ENCODE data around the gene INSIG1. TPM values are rescaled to one million over a fixed set of nuclear protein-coding genes. Genes with fewer than 3 reads are reported as not detected.

INSIG1 gene
- total RNA-seq, 1 experiment from 2014 or later, result 108 TPM

DNA sequence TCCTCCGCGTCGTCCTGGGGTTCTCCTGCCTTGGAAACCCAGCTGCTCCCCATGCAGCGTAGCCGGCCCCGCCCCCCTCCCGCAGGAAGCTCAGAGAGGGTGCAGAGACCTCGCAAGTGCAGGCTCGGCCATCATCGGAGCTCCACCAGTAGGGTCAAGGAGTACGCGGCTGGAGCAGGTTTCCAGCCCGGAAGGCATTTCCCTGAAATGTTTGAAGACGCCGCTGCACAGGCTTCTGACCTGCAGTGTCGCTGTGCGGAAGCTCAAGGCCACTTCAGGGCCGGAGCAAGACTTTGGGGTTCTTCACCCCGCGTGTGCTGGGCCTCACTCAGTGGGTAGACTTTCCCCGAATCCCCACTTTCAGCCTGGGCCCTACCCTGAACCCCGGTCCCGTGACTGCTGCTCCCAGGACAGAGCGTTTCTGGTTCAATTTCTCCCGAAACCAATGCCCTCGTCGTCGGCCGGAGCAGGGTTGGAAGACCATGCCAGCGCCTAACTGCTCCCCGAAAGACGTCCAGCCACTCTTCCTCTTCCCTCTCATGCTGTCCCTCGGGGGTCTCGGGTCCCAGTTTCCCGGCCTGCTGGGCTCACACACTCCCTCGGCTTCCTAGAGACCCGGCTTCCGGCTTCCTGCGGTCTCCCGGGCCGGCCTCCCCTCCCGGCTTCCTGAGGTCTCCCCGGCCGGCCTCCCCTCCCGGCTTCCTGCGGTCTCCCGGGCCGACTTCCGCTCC, 52.1 kb downstream of the INSIG1 start:
- DNase-seq (ENCODE audit: low read depth), result no peak

DNA sequence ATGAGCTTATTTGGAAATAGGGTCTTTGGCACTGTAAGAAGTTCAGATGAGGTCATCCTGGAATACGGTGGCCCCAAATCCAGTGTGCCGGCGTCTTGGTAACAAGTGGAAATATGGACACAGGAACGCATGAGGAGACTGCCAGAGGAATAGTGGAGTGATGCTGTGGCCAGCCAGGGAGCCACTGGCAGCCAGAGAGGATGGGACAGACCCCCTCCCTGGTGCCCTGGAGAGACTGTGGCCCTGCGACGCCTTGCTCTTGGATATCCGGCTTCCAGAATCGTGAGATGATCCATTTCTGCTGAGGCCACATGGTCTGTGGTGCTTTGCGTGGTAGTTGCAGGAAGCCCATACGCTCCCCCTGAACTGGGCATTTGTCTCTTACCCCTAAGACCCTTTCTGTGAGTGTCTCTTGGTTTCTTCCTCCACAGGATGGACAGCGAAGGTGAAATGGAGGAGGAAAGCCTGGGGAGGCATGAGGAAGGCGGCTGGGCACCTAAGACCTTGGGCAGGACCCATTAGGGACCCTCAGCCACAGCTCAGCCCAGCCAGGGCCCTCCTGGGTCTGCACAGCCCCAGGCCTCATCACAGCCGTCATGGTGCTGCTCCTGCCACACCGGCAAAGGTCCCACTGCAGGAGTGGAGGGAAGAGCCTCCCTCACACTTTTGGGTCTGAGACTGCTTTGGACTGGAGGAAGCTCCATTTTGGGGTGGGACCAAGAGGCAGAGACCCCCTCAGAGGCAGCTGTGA, 53.6 kb downstream of the INSIG1 start:
- DNase-seq (ENCODE audit: low read depth), result no peak

DNA sequence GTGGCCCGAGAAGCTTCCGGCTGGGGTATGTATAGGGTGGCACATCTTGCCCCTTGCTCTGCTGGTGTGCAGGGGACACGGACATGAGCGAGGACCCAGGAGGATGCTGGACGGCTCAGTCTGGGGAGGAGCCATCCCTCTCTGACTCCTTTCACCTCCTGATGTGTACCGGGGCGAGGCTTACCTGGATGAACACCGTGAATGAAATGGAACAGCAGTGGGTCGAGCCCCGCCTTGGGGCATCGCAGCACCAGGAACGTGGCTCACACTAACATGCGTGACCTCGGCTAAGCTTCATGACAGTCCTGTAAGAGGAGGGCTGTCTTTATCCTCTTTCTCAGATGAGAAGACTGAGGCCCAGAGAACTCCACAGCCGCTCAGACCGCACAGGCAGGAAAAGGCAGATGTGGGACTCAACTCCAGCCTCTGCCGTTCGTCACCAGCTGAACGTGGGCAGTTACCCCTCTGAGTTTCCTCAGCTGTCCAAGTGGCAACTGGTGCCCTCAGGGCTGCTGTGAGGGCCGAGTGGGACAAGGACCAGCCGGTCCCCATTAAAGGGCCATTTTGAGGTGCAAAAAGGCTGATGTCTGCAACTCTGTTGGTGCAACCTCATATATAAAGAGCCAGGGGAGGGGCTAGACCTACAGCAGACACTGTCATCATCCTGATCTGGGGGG, 54.5 kb downstream of the INSIG1 start:
- DNase-seq (ENCODE audit: low read depth), result no peak

DNA sequence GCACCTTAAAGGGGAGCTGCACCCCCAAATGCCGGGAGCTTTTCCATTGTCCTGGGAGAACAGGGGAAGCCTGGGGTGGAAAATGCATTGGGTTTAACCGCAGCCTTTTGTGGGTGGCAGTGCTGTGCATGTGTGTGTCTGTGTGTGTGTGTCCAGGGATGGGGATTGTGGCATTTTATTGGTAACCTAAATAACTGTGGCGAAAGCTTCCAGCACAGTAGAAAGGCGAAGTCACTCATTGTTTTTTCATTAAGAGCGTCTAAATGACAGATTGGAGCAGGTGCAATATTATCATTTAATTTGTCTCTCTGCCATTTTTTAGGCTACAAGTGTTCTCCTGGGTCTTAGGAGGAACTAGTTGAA, 55.1 kb downstream of the INSIG1 start:
- DNase-seq (ENCODE audit: low read depth), result no peak

DNA sequence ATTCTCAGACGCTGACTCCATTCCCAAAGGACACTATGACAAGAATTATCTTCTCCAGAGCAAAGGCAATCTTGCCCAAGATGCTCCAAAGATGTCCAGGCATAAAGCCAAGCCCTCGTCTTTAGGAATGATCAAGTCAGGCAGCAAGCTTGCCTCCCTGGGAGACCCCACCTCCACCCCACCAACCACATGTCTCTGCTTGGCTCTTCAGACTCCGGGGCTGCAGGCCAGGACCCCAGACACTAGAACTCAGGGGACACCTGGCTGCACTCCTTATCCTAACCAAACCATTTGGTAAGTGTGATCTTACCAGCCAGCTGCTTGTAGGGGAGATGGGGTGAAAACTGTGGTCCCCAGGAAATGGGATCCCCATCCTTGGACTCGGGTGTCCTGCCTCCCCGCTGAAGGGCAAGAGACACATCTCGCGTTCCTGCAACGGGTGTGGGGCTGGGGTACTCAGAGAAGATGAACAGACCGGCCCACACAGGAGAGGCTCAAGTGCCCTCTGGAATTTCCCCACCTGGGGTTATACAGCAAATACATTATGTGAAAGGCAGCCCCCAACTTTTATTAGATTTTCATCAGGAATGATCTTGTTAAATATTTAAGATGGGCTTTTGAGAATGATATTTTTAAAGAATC, 55.7 kb downstream of the INSIG1 start:
- no peak for DNase-seq (ENCODE audit: low read depth)

DNA sequence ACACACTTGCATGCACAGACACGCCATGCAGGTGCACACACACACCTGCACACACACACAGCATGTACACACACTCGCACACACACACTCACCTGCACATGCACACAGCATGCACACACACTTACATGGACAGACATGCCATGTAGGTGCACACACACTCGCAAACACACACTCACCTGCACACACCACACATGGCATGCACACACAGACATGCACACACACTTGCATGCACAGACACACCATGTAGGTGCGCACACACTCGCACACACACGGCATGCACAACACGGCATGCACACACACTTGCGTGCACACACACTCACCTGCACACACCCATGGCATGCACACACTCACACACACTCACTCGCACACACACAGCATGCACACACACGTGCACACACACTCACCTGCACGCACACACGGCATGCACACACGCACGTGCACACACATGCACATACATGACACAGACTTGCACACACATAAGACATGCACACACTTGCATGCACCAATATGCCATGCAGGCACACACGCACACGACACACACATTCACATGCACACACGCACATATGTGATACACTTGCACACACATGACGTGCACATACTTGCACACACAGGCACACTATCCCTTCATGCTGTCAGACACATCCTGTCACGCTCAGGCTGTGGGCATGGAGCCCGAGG, 56.8 kb downstream of the INSIG1 start:
- no peak for DNase-seq (ENCODE audit: low read depth)

DNA sequence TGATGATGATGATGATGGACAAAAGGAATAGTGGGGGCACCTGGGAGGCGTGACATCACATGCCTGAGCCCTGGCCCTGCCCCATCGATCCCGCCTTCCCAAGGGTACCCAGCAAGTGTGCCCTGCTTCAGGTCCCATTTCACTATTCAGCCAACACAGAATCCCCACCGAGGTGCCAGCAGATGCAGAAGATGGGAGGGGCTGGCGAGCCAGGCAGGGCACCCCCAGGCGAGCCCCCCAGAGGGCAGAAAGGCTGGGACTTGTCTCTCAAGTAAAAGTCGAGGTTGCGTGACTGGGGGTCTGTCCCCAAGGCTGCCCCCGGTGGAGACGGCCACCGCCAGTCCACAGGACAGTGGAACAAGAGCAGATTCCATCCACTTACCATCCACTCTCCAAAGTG, 57.5 kb downstream of the INSIG1 start:
- no peak for DNase-seq (ENCODE audit: low read depth)

DNA sequence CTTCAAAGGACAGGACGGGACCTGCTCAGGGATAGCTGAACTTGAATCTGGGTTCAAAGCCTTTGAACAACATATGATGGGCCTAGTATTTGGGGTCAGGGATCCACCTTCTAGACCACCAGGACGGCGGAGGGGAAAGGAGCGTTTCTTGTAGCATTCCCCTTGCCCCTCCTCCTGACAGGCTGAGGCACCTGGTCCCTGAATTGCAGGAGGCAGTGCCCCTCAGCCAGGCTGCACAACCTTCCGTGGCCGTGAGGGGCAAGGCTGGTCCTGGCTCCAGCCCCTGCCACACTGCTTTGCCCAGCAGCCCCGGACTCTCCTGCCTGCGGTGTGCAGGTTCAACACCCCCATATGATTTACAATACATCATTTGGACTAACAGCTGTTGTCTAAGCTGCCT, 58.1 kb downstream of the INSIG1 start:
- no peak for DNase-seq (ENCODE audit: low read depth)

DNA sequence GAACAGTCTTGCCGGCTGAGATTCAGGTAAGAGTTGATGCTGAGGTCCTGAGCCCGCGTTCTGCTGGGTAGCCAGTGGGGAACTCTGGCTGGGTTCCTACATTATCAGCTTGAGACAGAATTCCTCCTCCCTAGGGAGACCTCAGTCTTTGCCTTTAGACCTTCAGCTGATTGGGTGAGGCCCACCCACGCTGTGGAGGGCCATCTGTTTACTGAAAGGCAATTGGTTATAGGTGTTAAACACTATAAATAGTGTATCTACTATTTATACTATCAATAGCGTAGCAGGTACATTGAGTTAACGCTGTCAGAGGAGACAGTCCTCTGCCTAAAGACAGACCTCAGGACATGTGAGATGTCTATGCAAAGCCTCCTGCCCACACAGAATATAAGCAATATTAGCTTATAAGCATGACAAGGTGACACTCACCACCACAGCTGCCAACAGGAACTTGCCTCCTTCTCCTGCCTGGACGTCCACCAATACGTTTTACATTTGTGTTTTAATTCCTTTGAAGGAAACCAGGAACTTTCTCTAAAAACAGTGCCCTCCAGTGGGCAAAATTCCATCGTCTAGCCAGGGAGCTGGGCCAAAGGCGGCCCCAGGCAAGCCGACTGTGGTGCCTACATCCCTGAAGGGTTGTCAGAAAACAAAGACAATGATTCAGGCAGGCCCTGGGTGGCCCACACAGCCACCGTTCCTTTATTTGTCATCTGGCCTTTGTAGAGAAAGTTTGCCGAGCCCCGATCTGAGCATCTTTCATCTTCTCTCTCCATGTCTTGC, 58.8 kb downstream of the INSIG1 start:
- DNase-seq (ENCODE audit: low read depth), result peak; percentile 45

DNA sequence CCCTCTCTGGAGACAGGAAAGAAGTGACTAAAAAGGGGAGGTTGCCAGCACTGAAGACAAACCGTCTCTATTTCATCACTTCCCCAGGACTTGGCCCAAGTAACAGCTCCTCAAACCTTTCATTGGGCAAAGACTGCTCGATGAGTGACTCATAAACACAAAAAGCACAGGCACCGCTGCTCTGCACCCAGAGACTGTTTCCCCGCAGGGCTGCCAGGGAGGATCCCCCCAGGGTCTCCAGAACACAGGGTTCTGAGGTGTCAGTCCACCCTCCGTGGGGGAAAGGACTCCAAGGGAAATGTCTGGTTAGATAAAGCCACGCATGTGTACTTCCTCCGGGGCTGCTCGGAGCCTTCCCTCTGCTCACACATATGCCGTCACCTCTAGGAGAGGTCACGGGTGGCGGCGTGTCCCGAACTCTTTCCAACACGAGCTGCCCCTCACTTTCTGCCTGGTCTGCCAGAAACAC, 59.9 kb downstream of the INSIG1 start:
- DNase-seq (ENCODE audit: low read depth), result peak; percentile 66

DNA sequence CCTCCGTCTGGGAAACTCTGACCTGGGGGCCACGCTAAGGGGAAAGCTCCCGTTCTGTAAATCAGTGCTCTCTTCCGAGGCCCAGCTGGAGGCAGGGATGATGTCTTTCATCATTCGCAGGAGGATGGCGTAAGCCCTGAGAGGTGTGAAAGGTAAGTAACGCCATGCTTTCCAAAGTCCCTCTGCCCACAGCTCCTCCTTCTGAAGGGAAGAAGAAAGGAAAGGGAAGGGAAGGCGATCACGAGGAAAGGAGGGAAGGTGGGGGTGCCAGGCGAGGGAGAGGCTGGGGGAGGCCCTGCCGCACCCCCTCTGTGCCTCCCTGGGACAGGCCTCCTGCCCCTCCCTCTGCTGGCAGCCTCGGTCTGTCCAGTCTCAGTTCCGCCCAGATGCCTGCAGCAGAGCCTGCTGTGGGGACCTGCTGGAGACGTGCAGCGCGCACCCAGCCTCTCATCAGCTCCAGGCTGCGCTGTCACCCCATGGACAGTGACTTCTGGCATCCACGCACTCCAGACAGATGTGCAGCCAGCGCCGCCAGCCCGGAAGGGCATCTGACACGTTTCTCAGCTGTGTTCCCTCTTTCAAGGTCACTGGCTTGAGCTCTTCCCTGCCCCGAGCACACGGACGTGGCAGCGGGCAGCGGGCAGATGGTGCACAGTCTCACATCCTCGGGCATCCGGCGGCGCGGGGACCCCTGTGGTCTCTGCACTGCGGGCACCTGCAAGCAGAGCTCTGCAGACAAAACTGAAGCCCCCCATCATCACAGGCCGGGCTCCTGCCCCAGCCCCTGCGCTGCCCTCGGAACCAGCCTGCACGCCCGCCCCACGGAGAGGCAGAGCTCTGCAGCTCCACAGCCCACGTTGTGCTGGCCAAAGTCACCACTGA, 60.6 kb downstream of the INSIG1 start:
- no peak for DNase-seq (ENCODE audit: low read depth)

DNA sequence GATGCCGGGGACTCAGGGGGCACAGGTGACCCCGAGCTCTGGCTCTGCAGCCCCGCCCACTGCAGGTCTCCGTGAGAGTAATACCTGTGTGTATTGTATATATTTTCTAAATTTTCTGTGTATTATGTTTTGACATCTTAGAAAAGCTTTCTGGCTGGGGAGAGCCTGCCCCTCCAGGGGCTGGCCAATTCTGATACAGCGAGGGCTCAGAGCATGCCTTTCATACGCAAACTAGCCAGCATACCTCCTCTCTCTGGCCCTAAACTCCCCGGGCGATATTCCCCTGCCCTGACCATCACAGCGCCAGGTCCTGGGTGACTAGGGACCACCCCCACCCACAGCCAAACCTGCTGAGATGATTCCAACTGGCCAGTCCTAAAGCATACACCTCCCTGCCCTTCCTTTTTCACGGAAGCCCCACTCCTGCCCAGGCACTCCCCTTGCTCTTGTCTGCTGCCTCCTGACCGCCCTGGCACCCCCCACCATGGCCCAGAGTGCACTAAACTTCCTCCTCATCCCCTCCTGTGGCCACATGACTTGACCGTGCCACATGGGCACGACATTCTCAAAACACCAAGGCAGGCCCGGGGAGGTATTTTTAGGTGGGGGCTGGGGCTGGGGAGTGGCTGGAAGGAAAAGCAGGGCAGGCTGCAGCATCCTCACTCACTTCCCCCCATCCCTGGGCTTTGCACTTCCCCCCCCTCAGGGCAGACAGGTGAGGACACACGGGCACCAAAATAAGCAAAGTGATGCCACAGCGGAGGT, 61.5 kb downstream of the INSIG1 start:
- no peak for DNase-seq (ENCODE audit: low read depth)

Other genes with a start within 250 kb of the INSIG1 start
- not detected in 2 replicates for gene HTR5A, start 227.6 kb upstream of the INSIG1 start, total RNA-seq (2014; rRNA removed; shearing (Covaris generic))
- not detected in 2 replicates for gene EN2, start 160.3 kb downstream of the INSIG1 start, total RNA-seq (2014; rRNA removed; shearing (Covaris generic))
- gene CNPY1, start 248.7 kb downstream of the INSIG1 start, total RNA-seq (2014; rRNA removed; shearing (Covaris generic)), result not detected in 2 replicates

Measured in RPMI7951 (cell line).